Measurements from ENCODE around the gene THY1. TPM values are rescaled to one million over a fixed set of nuclear protein-coding genes. Genes with fewer than 3 reads are reported as not detected.

Gene THY1
- total and polyA plus RNA-seq, 2 of the 8 experiments (the other 6 are each of a cell fraction or from before 2014, with no cell fraction given): 286 to 2,479 TPM

DNA sequence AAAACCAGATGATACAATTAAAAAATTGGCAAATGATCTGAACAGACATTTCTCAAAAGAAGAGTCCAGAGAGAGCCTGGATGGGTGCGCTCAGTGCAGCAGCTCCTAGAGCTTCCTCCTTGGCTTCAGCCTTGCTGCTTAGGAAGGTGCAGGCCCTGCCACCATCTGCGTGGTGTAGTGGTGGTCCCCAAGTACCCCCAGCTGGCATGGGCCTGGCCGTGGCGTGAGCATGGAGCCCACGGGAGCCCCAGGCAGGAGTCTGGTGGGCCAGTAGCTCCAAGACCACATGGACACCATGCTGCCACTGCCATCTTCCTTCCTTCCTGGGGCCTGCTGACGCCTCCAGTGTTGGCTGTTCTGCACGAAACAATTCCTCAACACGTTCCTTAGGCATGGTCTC, 20.5 kb downstream of the THY1 start (continued):
- TF ChIP-seq, protein P1, sequence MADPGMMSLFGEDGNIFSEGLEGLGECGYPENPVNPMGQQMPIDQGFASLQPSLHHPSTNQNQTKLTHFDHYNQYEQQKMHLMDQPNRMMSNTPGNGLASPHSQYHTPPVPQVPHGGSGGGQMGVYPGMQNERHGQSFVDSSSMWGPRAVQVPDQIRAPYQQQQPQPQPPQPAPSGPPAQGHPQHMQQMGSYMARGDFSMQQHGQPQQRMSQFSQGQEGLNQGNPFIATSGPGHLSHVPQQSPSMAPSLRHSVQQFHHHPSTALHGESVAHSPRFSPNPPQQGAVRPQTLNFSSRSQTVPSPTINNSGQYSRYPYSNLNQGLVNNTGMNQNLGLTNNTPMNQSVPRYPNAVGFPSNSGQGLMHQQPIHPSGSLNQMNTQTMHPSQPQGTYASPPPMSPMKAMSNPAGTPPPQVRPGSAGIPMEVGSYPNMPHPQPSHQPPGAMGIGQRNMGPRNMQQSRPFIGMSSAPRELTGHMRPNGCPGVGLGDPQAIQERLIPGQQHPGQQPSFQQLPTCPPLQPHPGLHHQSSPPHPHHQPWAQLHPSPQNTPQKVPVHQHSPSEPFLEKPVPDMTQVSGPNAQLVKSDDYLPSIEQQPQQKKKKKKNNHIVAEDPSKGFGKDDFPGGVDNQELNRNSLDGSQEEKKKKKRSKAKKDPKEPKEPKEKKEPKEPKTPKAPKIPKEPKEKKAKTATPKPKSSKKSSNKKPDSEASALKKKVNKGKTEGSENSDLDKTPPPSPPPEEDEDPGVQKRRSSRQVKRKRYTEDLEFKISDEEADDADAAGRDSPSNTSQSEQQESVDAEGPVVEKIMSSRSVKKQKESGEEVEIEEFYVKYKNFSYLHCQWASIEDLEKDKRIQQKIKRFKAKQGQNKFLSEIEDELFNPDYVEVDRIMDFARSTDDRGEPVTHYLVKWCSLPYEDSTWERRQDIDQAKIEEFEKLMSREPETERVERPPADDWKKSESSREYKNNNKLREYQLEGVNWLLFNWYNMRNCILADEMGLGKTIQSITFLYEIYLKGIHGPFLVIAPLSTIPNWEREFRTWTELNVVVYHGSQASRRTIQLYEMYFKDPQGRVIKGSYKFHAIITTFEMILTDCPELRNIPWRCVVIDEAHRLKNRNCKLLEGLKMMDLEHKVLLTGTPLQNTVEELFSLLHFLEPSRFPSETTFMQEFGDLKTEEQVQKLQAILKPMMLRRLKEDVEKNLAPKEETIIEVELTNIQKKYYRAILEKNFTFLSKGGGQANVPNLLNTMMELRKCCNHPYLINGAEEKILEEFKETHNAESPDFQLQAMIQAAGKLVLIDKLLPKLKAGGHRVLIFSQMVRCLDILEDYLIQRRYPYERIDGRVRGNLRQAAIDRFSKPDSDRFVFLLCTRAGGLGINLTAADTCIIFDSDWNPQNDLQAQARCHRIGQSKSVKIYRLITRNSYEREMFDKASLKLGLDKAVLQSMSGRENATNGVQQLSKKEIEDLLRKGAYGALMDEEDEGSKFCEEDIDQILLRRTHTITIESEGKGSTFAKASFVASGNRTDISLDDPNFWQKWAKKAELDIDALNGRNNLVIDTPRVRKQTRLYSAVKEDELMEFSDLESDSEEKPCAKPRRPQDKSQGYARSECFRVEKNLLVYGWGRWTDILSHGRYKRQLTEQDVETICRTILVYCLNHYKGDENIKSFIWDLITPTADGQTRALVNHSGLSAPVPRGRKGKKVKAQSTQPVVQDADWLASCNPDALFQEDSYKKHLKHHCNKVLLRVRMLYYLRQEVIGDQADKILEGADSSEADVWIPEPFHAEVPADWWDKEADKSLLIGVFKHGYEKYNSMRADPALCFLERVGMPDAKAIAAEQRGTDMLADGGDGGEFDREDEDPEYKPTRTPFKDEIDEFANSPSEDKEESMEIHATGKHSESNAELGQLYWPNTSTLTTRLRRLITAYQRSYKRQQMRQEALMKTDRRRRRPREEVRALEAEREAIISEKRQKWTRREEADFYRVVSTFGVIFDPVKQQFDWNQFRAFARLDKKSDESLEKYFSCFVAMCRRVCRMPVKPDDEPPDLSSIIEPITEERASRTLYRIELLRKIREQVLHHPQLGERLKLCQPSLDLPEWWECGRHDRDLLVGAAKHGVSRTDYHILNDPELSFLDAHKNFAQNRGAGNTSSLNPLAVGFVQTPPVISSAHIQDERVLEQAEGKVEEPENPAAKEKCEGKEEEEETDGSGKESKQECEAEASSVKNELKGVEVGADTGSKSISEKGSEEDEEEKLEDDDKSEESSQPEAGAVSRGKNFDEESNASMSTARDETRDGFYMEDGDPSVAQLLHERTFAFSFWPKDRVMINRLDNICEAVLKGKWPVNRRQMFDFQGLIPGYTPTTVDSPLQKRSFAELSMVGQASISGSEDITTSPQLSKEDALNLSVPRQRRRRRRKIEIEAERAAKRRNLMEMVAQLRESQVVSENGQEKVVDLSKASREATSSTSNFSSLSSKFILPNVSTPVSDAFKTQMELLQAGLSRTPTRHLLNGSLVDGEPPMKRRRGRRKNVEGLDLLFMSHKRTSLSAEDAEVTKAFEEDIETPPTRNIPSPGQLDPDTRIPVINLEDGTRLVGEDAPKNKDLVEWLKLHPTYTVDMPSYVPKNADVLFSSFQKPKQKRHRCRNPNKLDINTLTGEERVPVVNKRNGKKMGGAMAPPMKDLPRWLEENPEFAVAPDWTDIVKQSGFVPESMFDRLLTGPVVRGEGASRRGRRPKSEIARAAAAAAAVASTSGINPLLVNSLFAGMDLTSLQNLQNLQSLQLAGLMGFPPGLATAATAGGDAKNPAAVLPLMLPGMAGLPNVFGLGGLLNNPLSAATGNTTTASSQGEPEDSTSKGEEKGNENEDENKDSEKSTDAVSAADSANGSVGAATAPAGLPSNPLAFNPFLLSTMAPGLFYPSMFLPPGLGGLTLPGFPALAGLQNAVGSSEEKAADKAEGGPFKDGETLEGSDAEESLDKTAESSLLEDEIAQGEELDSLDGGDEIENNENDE (IDR thresholded peaks at IDR 0.05; ENCODE audit: insufficient replicate concordance, low read length): no peak
- TF ChIP-seq KDM5A (IDR thresholded peaks at IDR 0.05; ENCODE audit: low read length) (no peak), SIRT6 (IDR thresholded peaks at IDR 0.05; ENCODE audit: low read length) (no peak), BRCA1 (IDR thresholded peaks at IDR 0.05; ENCODE audit: low read depth, low read length) (no peak), GABPA (IDR thresholded peaks at IDR 0.05; ENCODE audit: borderline replicate concordance, insufficient read depth, low read length) (no peak), CEBPB (IDR thresholded peaks at IDR 0.05; ENCODE audit: low read depth, low read length) (no peak), GTF2F1 (IDR thresholded peaks at IDR 0.05; ENCODE audit: borderline replicate concordance, low read depth, low read length) (no peak), SAP30 (IDR thresholded peaks at IDR 0.05; ENCODE audit: insufficient read depth, insufficient replicate concordance, low read length) (no peak), RFX5 (IDR thresholded peaks at IDR 0.05; ENCODE audit: borderline replicate concordance, low read depth, low read length) (no peak), SIN3A (conservative IDR thresholded peaks at IDR 0.05 in 1 of 2, IDR thresholded peaks at IDR 0.05 in 1 of 2; ENCODE audit: low read depth in 1 of 2, low read length in 2 of 2) (no peak), SIX5 (IDR thresholded peaks at IDR 0.05; ENCODE audit: low read depth, low read length) (no peak), KDM1A (IDR thresholded peaks at IDR 0.05; ENCODE audit: borderline replicate concordance, low read length) (no peak)
